T-helper 1 cell treated with Interleukin-12 subunit alpha and Interleukin-12 subunit beta and Interleukin-4 antibody, amounts not matched to agents 30 ng/mL and 1 ng/mL, for 36 hours (primary cell): Measurements from ENCODE around the gene NBPF15. TPM values are rescaled to one million over a fixed set of nuclear protein-coding genes. Genes with fewer than 3 reads are reported as not detected.

ENCODE experiments used
- total RNA-seq: library from RNA; stranded (reverse); gene quantifications from 2 replicates; pipeline ENCODE4 v1.2.3, GENCODE V29; 2022

The NBPF15 gene
- total RNA-seq, 1 donor from 2014 or later = 62.7 TPM

Other genes starting within 250 kb of the NBPF15 start
- 1.4 TPM in 1 of 2 replicates, not detected in the other for gene PPIAL4E, start 88.0 kb downstream of the NBPF15 start, total RNA-seq
- gene PPIAL4F, start 131.2 kb upstream of the NBPF15 start, total RNA-seq = 0.44 TPM in 1 of 2 replicates, not detected in the other